Loucy (cell line): Measurements from ENCODE around the gene SETD2.

Experiments
- H2AFZ ChIP-seq: fragments of 200-600 bp; sonication (generic); 2 replicates; pipeline ENCODE4 v1.6.0; 2016; ENCODE audit warnings: antibody characterized with exemption, mild to moderate bottlenecking, low read length, moderate library complexity
- H3F3A ChIP-seq: fragments of 200-600 bp; 2 replicates; pipeline ENCODE4 v1.6.0; 2016; ENCODE audit warnings: antibody characterized with exemption, low read depth, mild to moderate bottlenecking
- H3K27me3 ChIP-seq: fragments of 200-600 bp; sonication (generic); 2 replicates; pipeline ENCODE4 v1.6.1; 2014; ENCODE audit warnings: low read length, mild to moderate bottlenecking; ENCODE audit not compliant: insufficient read depth, poor library complexity, severe bottlenecking
- H3K36me3 ChIP-seq: fragments of 200-600 bp; sonication (generic); 2 replicates; pipeline ENCODE4 v1.6.1; 2016; ENCODE audit warnings: low read length; ENCODE audit not compliant: insufficient read depth
- H3K4me1 ChIP-seq: fragments of 200-600 bp; sonication (generic); 2 replicates; pipeline ENCODE4 v1.5.1; 2014; ENCODE audit warnings: low read length, mild to moderate bottlenecking; ENCODE audit not compliant: insufficient read depth, poor library complexity, severe bottlenecking
- H3K4me2 ChIP-seq: fragments of 200-600 bp; sonication (generic); 2 replicates; pipeline ENCODE4 v1.6.0; 2014; ENCODE audit warnings: antibody characterized with exemption, low read length, low read depth, mild to moderate bottlenecking; ENCODE audit not compliant: poor library complexity, severe bottlenecking
- H3K4me3 ChIP-seq: fragments of 200-600 bp; sonication (generic); 2 replicates; pipeline ENCODE4 v1.5.1; 2014; ENCODE audit warnings: low read length, mild to moderate bottlenecking, mixed read lengths; ENCODE audit not compliant: poor library complexity, severe bottlenecking
- H3K79me2 ChIP-seq: fragments of 200-600 bp; sonication (generic); 2 replicates; pipeline ENCODE4 v1.6.1; 2014; ENCODE audit warnings: low read length; ENCODE audit not compliant: insufficient read depth
- H3K9ac ChIP-seq: fragments of 200-600 bp; sonication (generic); 2 replicates; pipeline ENCODE4 v1.6.0; 2014; ENCODE audit warnings: mild to moderate bottlenecking, low read depth, low read length, moderate library complexity; ENCODE audit not compliant: poor library complexity, severe bottlenecking
- H3K9me2 ChIP-seq: fragments of 200-600 bp; sonication (generic); replicated peaks from 2 replicates; pipeline ENCODE4 v1.6.1; 2016; ENCODE audit warnings: low read depth, low read length, mixed read lengths
- H3K9me3 ChIP-seq: fragments of 200-600 bp; sonication (generic); 2 replicates; pipeline ENCODE4 v1.6.1; 2014; ENCODE audit warnings: mild to moderate bottlenecking, antibody characterized with exemption, low read length, low read depth; ENCODE audit not compliant: insufficient read depth
- H4K20me1 ChIP-seq: fragments of 200-600 bp; sonication (generic); 2 replicates; pipeline ENCODE4 v1.6.0; 2014; ENCODE audit warnings: antibody characterized with exemption, low read length, mild to moderate bottlenecking; ENCODE audit not compliant: insufficient read depth, poor library complexity, severe bottlenecking
- CTCF ChIP-seq: fragments of 200-600 bp; sonication (generic); conservative IDR thresholded peaks from 2 replicates; pipeline ENCODE4 v1.5.1; 2014; ENCODE audit warnings: mild to moderate bottlenecking, antibody characterized with exemption, low read length
- EZH2phosphoT487 ChIP-seq: fragments of 200-600 bp; IDR thresholded peaks from 2 replicates; pipeline ENCODE4 v1.6.1; 2018; ENCODE audit warnings: antibody characterized with exemption, mild to moderate bottlenecking, moderate library complexity, borderline replicate concordance

The SETD2 gene

GRCh38 chr3:47010910-47011309, 153.0 kb downstream of the SETD2 start:
- peaks cover 6% of the 10 kb centered on the region for H3F3A ChIP-seq
- no peaks in the 10 kb centered on the region for H3K27me3 ChIP-seq
- peaks cover 31% of the 10 kb centered on the region for H3K4me1 ChIP-seq
- H3K79me2 ChIP-seq = no peaks in the 10 kb centered on the region
- H4K20me1 ChIP-seq = no peaks in the 10 kb centered on the region
- no peaks in the 10 kb centered on the region for H3K9me3 ChIP-seq
- no peak overlapping the region for H3K4me3 ChIP-seq
- H2AFZ ChIP-seq = no peak overlapping the region
- H3K4me2 ChIP-seq = no peak overlapping the region
- H3K9me2 ChIP-seq = no peaks in the 10 kb centered on the region
- TF ChIP-seq EZH2phosphoT487 (no peak), CTCF (no peak)
- no peak overlapping the region for H3K9ac ChIP-seq
- peaks cover 44% of the 10 kb centered on the region; the same call in 1 of the 2 replicates for H3K36me3 ChIP-seq

- H3K79me2 ChIP-seq = no peaks in the 10 kb centered on the region
- H3K4me2 ChIP-seq = no peak overlapping the region
- H3K9ac ChIP-seq = no peak overlapping the region
- peaks cover under 1% of the 10 kb centered on the region; the same call in 1 of the 2 replicates for H3F3A ChIP-seq
- H2AFZ ChIP-seq = no peak overlapping the region
- no peaks in the 10 kb centered on the region for H3K9me3 ChIP-seq
- H4K20me1 ChIP-seq = no peaks in the 10 kb centered on the region
- peaks cover 25% of the 10 kb centered on the region for H3K4me1 ChIP-seq
- peaks cover 49% of the 10 kb centered on the region; the same call in 1 of the 2 replicates for H3K36me3 ChIP-seq
- H3K27me3 ChIP-seq = no peaks in the 10 kb centered on the region
- H3K9me2 ChIP-seq = no peaks in the 10 kb centered on the region
- H3K4me3 ChIP-seq = no peak overlapping the region
- TF ChIP-seq EZH2phosphoT487 (no peak), CTCF (no peak)
Observed at GRCh38 chr3:47010111-47010712, 153.7 kb downstream of the SETD2 start.

GRCh38 chr3:47009225-47010110, 154.4 kb downstream of the SETD2 start:
- Histone ChIP-seq H3K27me3 (no peaks in the 10 kb centered on the region), H3K4me1 (peaks cover 17% of the 10 kb centered on the region), H3K9me2 (no peaks in the 10 kb centered on the region), H3K9ac (no peak overlapping the region), H3K4me2 (no peak overlapping the region), H2AFZ (no peak overlapping the region), H3K36me3 (peaks cover 55% of the 10 kb centered on the region; the same call in 1 of the 2 replicates), H3K79me2 (no peaks in the 10 kb centered on the region), H4K20me1 (no peaks in the 10 kb centered on the region), H3K4me3 (no peak overlapping the region), H3K9me3 (no peaks in the 10 kb centered on the region), H3F3A (no peaks in the 10 kb centered on the region)
- no peak for TF ChIP-seq EZH2phosphoT487
